Measurements from ENCODE around the gene RBMS1.
"Not testable (repeated sequence)": the region's sequence is repeated elsewhere in the genome, so short reads cannot be mapped to it uniquely, and the experiment has no call there.

Gene RBMS1

GRCh38 chr2:160459538-160460332 is 33.9 kb downstream of the RBMS1 start:
- no peak overlapping the region for H3K4me3 ChIP-seq (ENCODE audit: control insufficient read depth, low read depth, low read length)
- no peak for DNase-seq (ENCODE audit: low read depth)
- TF ChIP-seq CTCF (conservative IDR thresholded peaks at IDR 0.05; ENCODE audit: control insufficient read depth, insufficient read depth, low read depth, low read length) = no peak

GRCh38 chr2:160458718-160459453 is 34.7 kb downstream of the RBMS1 start:
- TF ChIP-seq CTCF (conservative IDR thresholded peaks at IDR 0.05; ENCODE audit: control insufficient read depth, insufficient read depth, low read depth, low read length) = no peak
- no peak for DNase-seq (ENCODE audit: low read depth)
- H3K4me3 ChIP-seq (ENCODE audit: control insufficient read depth, low read depth, low read length) = no peak overlapping the region

- DNase-seq (ENCODE audit: low read depth) = no peak
- no peak for TF ChIP-seq CTCF (conservative IDR thresholded peaks at IDR 0.05; ENCODE audit: control insufficient read depth, insufficient read depth, low read depth, low read length)
- H3K4me3 ChIP-seq (ENCODE audit: control insufficient read depth, low read depth, low read length) = no peak overlapping the region
Observed at GRCh38 chr2:160457588-160457987, 36.0 kb downstream of the RBMS1 start.

GRCh38 chr2:160454070-160454797 is 39.4 kb downstream of the RBMS1 start:
- DNase-seq (ENCODE audit: low read depth) = no peak
- no peak overlapping the region for H3K4me3 ChIP-seq (ENCODE audit: control insufficient read depth, low read depth, low read length)
- TF ChIP-seq CTCF (conservative IDR thresholded peaks at IDR 0.05; ENCODE audit: control insufficient read depth, insufficient read depth, low read depth, low read length) = no peak

GRCh38 chr2:160453111-160453820 is 40.3 kb downstream of the RBMS1 start:
- no peak for TF ChIP-seq CTCF (conservative IDR thresholded peaks at IDR 0.05; ENCODE audit: control insufficient read depth, insufficient read depth, low read depth, low read length)
- no peak overlapping the region for H3K4me3 ChIP-seq (ENCODE audit: control insufficient read depth, low read depth, low read length)
- no peak for DNase-seq (ENCODE audit: low read depth)

GRCh38 chr2:160450486-160450885 is 43.1 kb downstream of the RBMS1 start:
- H3K4me3 ChIP-seq (ENCODE audit: control insufficient read depth, low read depth, low read length) = no peak overlapping the region
- no peak for DNase-seq (ENCODE audit: low read depth)
- no peak for TF ChIP-seq CTCF (conservative IDR thresholded peaks at IDR 0.05; ENCODE audit: control insufficient read depth, insufficient read depth, low read depth, low read length)

- H3K4me3 ChIP-seq (ENCODE audit: control insufficient read depth, low read depth, low read length); DNase-seq (ENCODE audit: low read depth): not testable (repeated sequence)
Observed at GRCh38 chr2:160448821-160449220, 44.8 kb downstream of the RBMS1 start.

All from fibroblast of mammary gland (primary cell).